Measurements from ENCODE around the gene LLGL2.

LLGL2 gene

DNA sequence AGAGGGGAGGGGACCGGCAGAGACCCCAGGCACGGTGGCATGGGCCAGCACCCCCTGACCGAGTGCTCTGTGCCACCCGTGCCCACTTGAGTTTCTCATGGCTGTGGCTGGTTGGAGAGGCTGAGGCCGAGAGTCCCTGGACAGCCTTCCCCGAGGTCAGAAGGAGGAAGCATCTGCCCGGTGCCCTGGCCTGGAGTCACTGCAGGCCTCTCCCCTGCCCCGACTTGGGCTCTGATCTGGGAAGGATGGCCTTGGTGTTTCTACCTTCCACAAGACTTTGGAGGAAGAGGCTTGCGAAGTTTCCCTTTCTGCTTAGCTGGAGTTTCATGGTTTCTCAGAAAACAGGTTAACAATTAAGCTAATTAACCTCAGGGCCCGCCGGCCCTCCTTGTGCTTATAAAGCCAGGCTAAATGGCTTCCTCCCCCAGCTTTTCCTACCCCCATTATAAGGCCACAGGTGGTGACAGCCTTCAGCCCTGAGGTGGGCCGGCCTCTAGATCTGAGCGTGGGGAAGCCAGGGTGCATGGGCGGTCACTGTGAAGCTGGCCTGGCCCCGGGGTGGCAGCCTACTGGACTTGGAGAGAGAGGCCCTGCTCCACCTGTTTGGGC is 17.3 kb downstream of the LLGL2 start:
- Histone ChIP-seq H3K27me3 (no peaks in the 10 kb centered on the region), H3K4me3 (ENCODE audit: low read depth in 1 of 2, low read length in 1 of 2) (no peak overlapping the region), H3K36me3 (no peaks in the 10 kb centered on the region), H3K27ac (no peak overlapping the region), H3K4me1 (ENCODE audit: control insufficient read depth in 1 of 2, insufficient read depth in 1 of 2, low read depth in 1 of 2, low read length in 1 of 2) (no peaks in the 10 kb centered on the region), H3K9me3 (no peaks in the 10 kb centered on the region)
- TF ChIP-seq, protein P1, sequence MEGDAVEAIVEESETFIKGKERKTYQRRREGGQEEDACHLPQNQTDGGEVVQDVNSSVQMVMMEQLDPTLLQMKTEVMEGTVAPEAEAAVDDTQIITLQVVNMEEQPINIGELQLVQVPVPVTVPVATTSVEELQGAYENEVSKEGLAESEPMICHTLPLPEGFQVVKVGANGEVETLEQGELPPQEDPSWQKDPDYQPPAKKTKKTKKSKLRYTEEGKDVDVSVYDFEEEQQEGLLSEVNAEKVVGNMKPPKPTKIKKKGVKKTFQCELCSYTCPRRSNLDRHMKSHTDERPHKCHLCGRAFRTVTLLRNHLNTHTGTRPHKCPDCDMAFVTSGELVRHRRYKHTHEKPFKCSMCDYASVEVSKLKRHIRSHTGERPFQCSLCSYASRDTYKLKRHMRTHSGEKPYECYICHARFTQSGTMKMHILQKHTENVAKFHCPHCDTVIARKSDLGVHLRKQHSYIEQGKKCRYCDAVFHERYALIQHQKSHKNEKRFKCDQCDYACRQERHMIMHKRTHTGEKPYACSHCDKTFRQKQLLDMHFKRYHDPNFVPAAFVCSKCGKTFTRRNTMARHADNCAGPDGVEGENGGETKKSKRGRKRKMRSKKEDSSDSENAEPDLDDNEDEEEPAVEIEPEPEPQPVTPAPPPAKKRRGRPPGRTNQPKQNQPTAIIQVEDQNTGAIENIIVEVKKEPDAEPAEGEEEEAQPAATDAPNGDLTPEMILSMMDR (IDR thresholded peaks at IDR 0.05): no peak

GRCh38 chr17:75544250-75544649 is 18.8 kb downstream of the LLGL2 start:
- TF ChIP-seq, protein P1 (IDR thresholded peaks at IDR 0.05): no peak
- Histone ChIP-seq H3K4me1 (ENCODE audit: control insufficient read depth in 1 of 2, insufficient read depth in 1 of 2, low read depth in 1 of 2, low read length in 1 of 2) (no peaks in the 10 kb centered on the region), H3K9me3 (no peaks in the 10 kb centered on the region), H3K4me3 (ENCODE audit: low read depth in 1 of 2, low read length in 1 of 2) (no peak overlapping the region), H3K36me3 (no peaks in the 10 kb centered on the region), H3K27me3 (no peaks in the 10 kb centered on the region), H3K27ac (no peak overlapping the region)

DNA sequence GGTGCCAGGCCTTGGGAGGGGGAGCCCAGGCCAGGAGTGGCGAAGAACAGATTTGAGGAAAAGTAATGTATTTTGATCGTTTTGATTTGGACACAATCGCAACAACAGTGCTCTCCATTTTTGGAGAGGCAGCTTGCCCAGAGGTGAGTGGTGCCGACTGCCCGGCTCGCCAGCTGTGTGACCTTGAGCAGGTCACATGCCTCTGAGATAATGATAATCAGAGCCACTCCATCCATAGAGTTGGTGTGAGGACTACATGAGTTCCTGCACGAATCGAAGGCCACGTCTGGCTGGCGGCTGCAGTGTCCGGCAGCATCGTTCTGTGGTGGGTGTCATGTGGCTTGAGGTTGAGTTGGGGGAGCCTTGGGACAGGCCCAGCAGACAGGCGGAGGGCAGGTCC is 20.7 kb downstream of the LLGL2 start:
- no peaks in the 10 kb centered on the region for H3K36me3 ChIP-seq
- no peaks in the 10 kb centered on the region for H3K9me3 ChIP-seq
- H3K27ac ChIP-seq: no peak overlapping the region
- H3K4me1 ChIP-seq (ENCODE audit: control insufficient read depth in 1 of 2, insufficient read depth in 1 of 2, low read depth in 1 of 2, low read length in 1 of 2): no peaks in the 10 kb centered on the region
- no peaks in the 10 kb centered on the region for H3K27me3 ChIP-seq
- TF ChIP-seq, protein P1 (IDR thresholded peaks at IDR 0.05): no peak
- H3K4me3 ChIP-seq (ENCODE audit: low read depth in 1 of 2, low read length in 1 of 2): no peak overlapping the region

- Histone ChIP-seq H3K27me3 (no peaks in the 10 kb centered on the region), H3K4me1 (ENCODE audit: control insufficient read depth in 1 of 2, insufficient read depth in 1 of 2, low read depth in 1 of 2, low read length in 1 of 2) (no peaks in the 10 kb centered on the region), H3K27ac (no peak overlapping the region), H3K9me3 (no peaks in the 10 kb centered on the region), H3K4me3 (ENCODE audit: low read depth in 1 of 2, low read length in 1 of 2) (no peak overlapping the region), H3K36me3 (no peaks in the 10 kb centered on the region)
- TF ChIP-seq, protein P1 (IDR thresholded peaks at IDR 0.05): no peak
Observed at GRCh38 chr17:75547091-75547490, 21.6 kb downstream of the LLGL2 start.

DNA sequence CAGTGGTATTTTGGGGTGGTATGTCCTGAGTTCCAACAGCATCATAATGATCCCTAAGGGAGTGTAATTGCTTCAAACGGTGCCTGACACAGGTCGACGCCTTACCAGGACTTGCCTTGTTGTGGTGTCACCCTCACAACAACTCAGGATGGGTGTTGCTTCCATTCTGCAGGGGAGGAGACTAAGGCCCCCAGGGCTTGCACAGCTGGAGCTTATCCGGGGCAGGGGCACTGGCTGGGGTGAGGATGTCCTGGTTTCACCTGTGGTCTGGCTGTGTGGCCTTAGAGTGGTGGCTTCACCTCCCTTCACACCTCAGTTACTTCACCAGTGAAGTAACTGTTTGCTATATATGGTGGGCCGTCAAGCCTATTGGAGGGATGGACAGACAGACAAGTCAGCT is 23.3 kb downstream of the LLGL2 start:
- no peaks in the 10 kb centered on the region for H3K4me1 ChIP-seq (ENCODE audit: control insufficient read depth in 1 of 2, insufficient read depth in 1 of 2, low read depth in 1 of 2, low read length in 1 of 2)
- no peaks in the 10 kb centered on the region for H3K27me3 ChIP-seq
- TF ChIP-seq, protein P1 (IDR thresholded peaks at IDR 0.05): no peak
- no peaks in the 10 kb centered on the region for H3K9me3 ChIP-seq
- H3K27ac ChIP-seq: no peak overlapping the region
- no peak overlapping the region for H3K4me3 ChIP-seq (ENCODE audit: low read depth in 1 of 2, low read length in 1 of 2)
- no peaks in the 10 kb centered on the region for H3K36me3 ChIP-seq
